Suprapubic skin (tissue), 4 donors: ENCODE data around the gene DHRS7. TPM values are rescaled to one million over a fixed set of nuclear protein-coding genes. Genes with fewer than 3 reads are reported as not detected.

ENCODE experiments used
- DNase-seq, 2 donors: peaks; one replicate each; pipeline ENCODE4 v3.0.0-alpha.2; 2019; ENCODE audit warnings: low spot score in 2 of 2
- H3K27ac ChIP-seq: fragments of 200-600 bp; sonication (generic); one replicate; pipeline ENCODE4 v1.5.1; 2019
- H3K27me3 ChIP-seq: fragments of 200-600 bp; sonication (generic); one replicate; pipeline ENCODE4 v1.5.1; 2019
- H3K36me3 ChIP-seq: fragments of 200-600 bp; sonication (generic); one replicate; pipeline ENCODE4 v1.5.1; 2019
- H3K4me1 ChIP-seq: fragments of 200-600 bp; sonication (generic); one replicate; pipeline ENCODE4 v1.5.1; 2019
- H3K4me3 ChIP-seq: fragments of 200-600 bp; sonication (generic); one replicate; pipeline ENCODE4 v1.5.1; 2019; ENCODE audit warnings: mild to moderate bottlenecking
- H3K9me3 ChIP-seq: fragments of 200-600 bp; sonication (generic); one replicate; pipeline ENCODE4 v1.5.1; 2019
- CTCF ChIP-seq, 2 donors: fragments of 200-600 bp in 1 of 2; fragments of 450-650 bp in 1 of 2; sonication (generic) in 1 of 2; IDR thresholded peaks; one replicate each; pipeline ENCODE4 v1.5.1; 2016 to 2019; ENCODE audit warnings: antibody characterized with exemption in 2 of 2, mild to moderate bottlenecking in 1 of 2, moderate library complexity in 1 of 2
- EP300 ChIP-seq: sonication (generic); formaldehyde crosslinking; IDR thresholded peaks from one replicate; pipeline ENCODE4 v1.6.1; 2017; ENCODE audit warnings: antibody characterized with exemption
- POLR2A ChIP-seq, 2 donors: fragments of 450-650 bp; IDR thresholded peaks; one replicate each; pipeline ENCODE4 v1.6.1; 2017; ENCODE audit warnings: antibody characterized with exemption in 2 of 2, mild to moderate bottlenecking in 2 of 2, moderate library complexity in 2 of 2
- POLR2AphosphoS5 ChIP-seq, 3 donors: sonication (generic); formaldehyde crosslinking; IDR thresholded peaks; one replicate each; pipeline ENCODE4 v1.6.1; 2017; ENCODE audit warnings: antibody characterized with exemption in 3 of 3
- WGBS: methylation state at CpG from one replicate; pipeline ENCODE4 v1.1.5; 2018; 5-methylcytosine and 5-hydroxymethylcytosine counted together
- total RNA-seq, 4 donors: library from RNA; depleted of rRNA; stranded (reverse); fragments of >200 nt; gene quantifications; one replicate each; pipeline ENCODE4 v1.1.0, GENCODE V29; 2016

The DHRS7 gene
- total RNA-seq, 4 donors from 2014 or later = 33.7 to 91.7 (median 39.8) TPM

- WGBS = 39% methylated on average over 8 of the region's 8 CpGs
Measured at GRCh38 chr14:60204104-60204842, 39.1 kb upstream of the DHRS7 start.

GRCh38 chr14:60199321-60199720, 34.1 kb upstream of the DHRS7 start:
- DNase-seq = no peak
- H3K4me3 ChIP-seq = no peak overlapping the region
- TF ChIP-seq POLR2A (IDR thresholded peaks at IDR 0.05) = no peak
- no peak for TF ChIP-seq CTCF (IDR thresholded peaks at IDR 0.05)
- no peak for TF ChIP-seq POLR2AphosphoS5 (IDR thresholded peaks at IDR 0.05)
- TF ChIP-seq EP300 = no peak
- H3K4me1 ChIP-seq = peaks cover 7% of the 10 kb centered on the region
- H3K9me3 ChIP-seq = no peaks in the 10 kb centered on the region
- H3K36me3 ChIP-seq = no peaks in the 10 kb centered on the region
- no peaks in the 10 kb centered on the region for H3K27me3 ChIP-seq
- H3K27ac ChIP-seq = no peak overlapping the region

More at GRCh38 chr14:60204104-60204842, 39.1 kb upstream of the DHRS7 start:
- H3K27ac ChIP-seq = no peak overlapping the region
- H3K9me3 ChIP-seq = no peaks in the 10 kb centered on the region
- no peak for DNase-seq
- peaks cover 11% of the 10 kb centered on the region for H3K4me1 ChIP-seq
- TF ChIP-seq POLR2AphosphoS5 (IDR thresholded peaks at IDR 0.05) (no peak), EP300 (no peak), POLR2A (IDR thresholded peaks at IDR 0.05) (no peak), CTCF (IDR thresholded peaks at IDR 0.05) (no peak)
- no peaks in the 10 kb centered on the region for H3K27me3 ChIP-seq
- H3K36me3 ChIP-seq = no peaks in the 10 kb centered on the region
- no peak overlapping the region for H3K4me3 ChIP-seq

GRCh38 chr14:60197629-60198303, 32.6 kb upstream of the DHRS7 start:
- H3K36me3 ChIP-seq = no peaks in the 10 kb centered on the region
- no peak for DNase-seq
- no peaks in the 10 kb centered on the region for H3K4me1 ChIP-seq
- WGBS = no CpG with 5 or more reads among the region's 1 CpG
- TF ChIP-seq POLR2AphosphoS5 (IDR thresholded peaks at IDR 0.05) (no peak), EP300 (no peak), POLR2A (IDR thresholded peaks at IDR 0.05) (no peak), CTCF (IDR thresholded peaks at IDR 0.05) (no peak)
- no peaks in the 10 kb centered on the region for H3K27me3 ChIP-seq
- H3K4me3 ChIP-seq = no peak overlapping the region
- no peak overlapping the region for H3K27ac ChIP-seq
- no peaks in the 10 kb centered on the region for H3K9me3 ChIP-seq

GRCh38 chr14:60196291-60196690, 31.1 kb upstream of the DHRS7 start:
- H3K9me3 ChIP-seq = no peaks in the 10 kb centered on the region
- WGBS = 34% methylated on average over 2 of the region's 2 CpGs
- TF ChIP-seq CTCF (IDR thresholded peaks at IDR 0.05) (no peak), POLR2A (IDR thresholded peaks at IDR 0.05) (no peak), POLR2AphosphoS5 (IDR thresholded peaks at IDR 0.05) (no peak), EP300 (no peak)
- H3K27ac ChIP-seq = no peak overlapping the region
- no peaks in the 10 kb centered on the region for H3K27me3 ChIP-seq
- no peak for DNase-seq
- H3K4me3 ChIP-seq = no peak overlapping the region
- H3K36me3 ChIP-seq = no peaks in the 10 kb centered on the region
- H3K4me1 ChIP-seq = no peaks in the 10 kb centered on the region

- WGBS = 89% methylated on average over 5 of the region's 5 CpGs
- Histone ChIP-seq H3K4me1 (no peaks in the 10 kb centered on the region), H3K4me3 (no peak overlapping the region), H3K9me3 (no peaks in the 10 kb centered on the region), H3K36me3 (no peaks in the 10 kb centered on the region), H3K27me3 (no peaks in the 10 kb centered on the region), H3K27ac (no peak overlapping the region)
- DNase-seq = no peak
- TF ChIP-seq CTCF (IDR thresholded peaks at IDR 0.05) (no peak), POLR2A (IDR thresholded peaks at IDR 0.05) (no peak)
Measured at GRCh38 chr14:60195179-60195810, 30.1 kb upstream of the DHRS7 start.
